Measurements from ENCODE around the gene ANKRD24. TPM values are rescaled to one million over a fixed set of nuclear protein-coding genes. Genes with fewer than 3 reads are reported as not detected.
A peak's percentile ranks its signal among the peaks of the same experiment; 100 is the strongest.

ANKRD24 gene
- total RNA-seq, 1 experiment from 2014 or later, result 0.71 TPM

- H3K9ac ChIP-seq (ENCODE audit: low read length), result no peak overlapping the region
Observed at GRCh38 chr19:4175669-4175931, 6.9 kb upstream of the ANKRD24 start.

GRCh38 chr19:4177146-4177545 is 5.3 kb upstream of the ANKRD24 start:
- Histone ChIP-seq H4K20me1 (ENCODE audit: insufficient read depth, low read depth, low read length) (peaks cover 5% of the 10 kb centered on the region; the same call in 1 of the 2 replicates), H3K4me1 (ENCODE audit: low read length) (peaks cover 13% of the 10 kb centered on the region), H3K9me2 (replicated peaks; ENCODE audit: insufficient read depth, low read length) (no peaks in the 10 kb centered on the region), H3K27ac (ENCODE audit: low read length) (no peak overlapping the region), H3K36me3 (ENCODE audit: insufficient read depth, low read length) (no peaks in the 10 kb centered on the region), H3K4me3 (ENCODE audit: low read length) (no peak overlapping the region), H2AFZ (ENCODE audit: low read length) (no peak overlapping the region), H3K9me3 (ENCODE audit: low read length) (no peaks in the 10 kb centered on the region), H3K4me2 (ENCODE audit: low read depth, low read length, poor library complexity, severe bottlenecking) (no peak overlapping the region), H3K9ac (ENCODE audit: low read length) (no peak overlapping the region), H3K79me2 (ENCODE audit: low read length) (peaks cover 15% of the 10 kb centered on the region), H3K27me3 (ENCODE audit: low read length) (no peaks in the 10 kb centered on the region)
- DNase-seq, result no peak

More at GRCh38 chr19:4175669-4175931, 6.9 kb upstream of the ANKRD24 start:
- no peaks in the 10 kb centered on the region for H3K27me3 ChIP-seq (ENCODE audit: low read length)
- no peaks in the 10 kb centered on the region for H3K9me3 ChIP-seq (ENCODE audit: low read length)
- H3K27ac ChIP-seq (ENCODE audit: low read length), result no peak overlapping the region
- H3K4me3 ChIP-seq (ENCODE audit: low read length), result no peak overlapping the region
- no peak for DNase-seq
- H3K36me3 ChIP-seq (ENCODE audit: insufficient read depth, low read length), result no peaks in the 10 kb centered on the region
- peaks cover 5% of the 10 kb centered on the region; the same call in 1 of the 2 replicates for H4K20me1 ChIP-seq (ENCODE audit: insufficient read depth, low read depth, low read length)
- no peak overlapping the region for H2AFZ ChIP-seq (ENCODE audit: low read length)
- H3K9me2 ChIP-seq (replicated peaks; ENCODE audit: insufficient read depth, low read length), result no peaks in the 10 kb centered on the region
- peaks cover 4% of the 10 kb centered on the region for H3K4me1 ChIP-seq (ENCODE audit: low read length)
- H3K4me2 ChIP-seq (ENCODE audit: low read depth, low read length, poor library complexity, severe bottlenecking), result no peak overlapping the region
- H3K79me2 ChIP-seq (ENCODE audit: low read length), result no peaks in the 10 kb centered on the region

- no peak for DNase-seq
- peaks cover 16% of the 10 kb centered on the region for H3K79me2 ChIP-seq (ENCODE audit: low read length)
- no peaks in the 10 kb centered on the region for H3K36me3 ChIP-seq (ENCODE audit: insufficient read depth, low read length)
- H2AFZ ChIP-seq (ENCODE audit: low read length), result no peak overlapping the region
- H3K4me3 ChIP-seq (ENCODE audit: low read length), result no peak overlapping the region
- H4K20me1 ChIP-seq (ENCODE audit: insufficient read depth, low read depth, low read length), result no peaks in the 10 kb centered on the region
- no peak overlapping the region for H3K27ac ChIP-seq (ENCODE audit: low read length)
- no peaks in the 10 kb centered on the region for H3K9me3 ChIP-seq (ENCODE audit: low read length)
- H3K4me2 ChIP-seq (ENCODE audit: low read depth, low read length, poor library complexity, severe bottlenecking), result no peak overlapping the region
- H3K9me2 ChIP-seq (replicated peaks; ENCODE audit: insufficient read depth, low read length), result no peaks in the 10 kb centered on the region
- peaks cover 17% of the 10 kb centered on the region for H3K4me1 ChIP-seq (ENCODE audit: low read length)
- H3K9ac ChIP-seq (ENCODE audit: low read length), result no peak overlapping the region
- no peaks in the 10 kb centered on the region for H3K27me3 ChIP-seq (ENCODE audit: low read length)
Observed at GRCh38 chr19:4178990-4179389, 3.5 kb upstream of the ANKRD24 start.

DNA sequence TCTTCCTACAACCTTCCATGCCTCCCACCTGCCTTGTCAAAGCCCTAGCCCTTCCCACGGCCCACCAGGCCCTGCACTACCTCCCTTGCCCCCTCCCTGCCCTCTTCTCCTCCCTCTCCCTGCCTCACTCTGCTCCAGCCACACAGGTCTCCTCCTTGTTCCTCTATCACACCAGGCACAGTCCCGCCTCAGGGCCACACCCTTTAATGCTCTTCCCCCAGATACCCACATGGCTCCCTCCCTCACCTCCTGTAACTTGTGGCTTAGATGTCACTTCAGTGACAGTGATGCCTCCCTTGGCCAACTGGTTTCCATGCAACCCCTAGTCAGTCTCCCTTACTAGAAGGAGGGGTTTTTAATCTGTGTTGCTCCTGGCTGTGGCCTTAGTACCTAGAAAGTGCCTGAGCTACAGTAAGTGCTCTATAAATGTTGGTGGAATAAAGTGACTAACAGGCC is 1.4 kb upstream of the ANKRD24 start:
- Histone ChIP-seq H3K4me1 (ENCODE audit: low read length) (peaks cover 21% of the 10 kb centered on the region), H4K20me1 (ENCODE audit: insufficient read depth, low read depth, low read length) (no peaks in the 10 kb centered on the region), H3K36me3 (ENCODE audit: insufficient read depth, low read length) (no peaks in the 10 kb centered on the region), H2AFZ (ENCODE audit: low read length) (no peak overlapping the region), H3K79me2 (ENCODE audit: low read length) (peaks cover 16% of the 10 kb centered on the region), H3K4me2 (ENCODE audit: low read depth, low read length, poor library complexity, severe bottlenecking) (peak overlapping the region; percentile 99), H3K27ac (ENCODE audit: low read length) (peak overlapping the region; percentile 51; the same call in 1 of the 2 replicates), H3K9me2 (replicated peaks; ENCODE audit: insufficient read depth, low read length) (no peaks in the 10 kb centered on the region), H3K4me3 (ENCODE audit: low read length) (peak overlapping the region; percentile 89), H3K27me3 (ENCODE audit: low read length) (no peaks in the 10 kb centered on the region), H3K9ac (ENCODE audit: low read length) (peak overlapping the region; percentile 87), H3K9me3 (ENCODE audit: low read length) (no peaks in the 10 kb centered on the region)
- no peak for DNase-seq

GRCh38 chr19:4183967-4184717 is 1.7 kb downstream of the ANKRD24 start:
- no peaks in the 10 kb centered on the region for H3K27me3 ChIP-seq (ENCODE audit: low read length)
- H3K4me3 ChIP-seq (ENCODE audit: low read length), result no peak overlapping the region
- no peaks in the 10 kb centered on the region for H4K20me1 ChIP-seq (ENCODE audit: insufficient read depth, low read depth, low read length)
- H3K79me2 ChIP-seq (ENCODE audit: low read length), result peaks cover 16% of the 10 kb centered on the region
- no peaks in the 10 kb centered on the region for H3K9me3 ChIP-seq (ENCODE audit: low read length)
- no peak overlapping the region for H3K9ac ChIP-seq (ENCODE audit: low read length)
- H3K9me2 ChIP-seq (replicated peaks; ENCODE audit: insufficient read depth, low read length), result no peaks in the 10 kb centered on the region
- DNase-seq, result no peak
- H3K4me1 ChIP-seq (ENCODE audit: low read length), result peaks cover 21% of the 10 kb centered on the region
- no peaks in the 10 kb centered on the region for H3K36me3 ChIP-seq (ENCODE audit: insufficient read depth, low read length)
- no peak overlapping the region for H3K27ac ChIP-seq (ENCODE audit: low read length)
- H3K4me2 ChIP-seq (ENCODE audit: low read depth, low read length, poor library complexity, severe bottlenecking), result no peak overlapping the region
- no peak overlapping the region for H2AFZ ChIP-seq (ENCODE audit: low read length)

GRCh38 chr19:4184718-4185352 is 2.3 kb downstream of the ANKRD24 start:
- Histone ChIP-seq H3K4me1 (ENCODE audit: low read length) (peaks cover 21% of the 10 kb centered on the region), H3K79me2 (ENCODE audit: low read length) (peaks cover 16% of the 10 kb centered on the region), H3K36me3 (ENCODE audit: insufficient read depth, low read length) (no peaks in the 10 kb centered on the region), H3K9me2 (replicated peaks; ENCODE audit: insufficient read depth, low read length) (no peaks in the 10 kb centered on the region), H4K20me1 (ENCODE audit: insufficient read depth, low read depth, low read length) (no peaks in the 10 kb centered on the region), H3K27ac (ENCODE audit: low read length) (no peak overlapping the region), H3K9me3 (ENCODE audit: low read length) (no peaks in the 10 kb centered on the region), H3K4me3 (ENCODE audit: low read length) (no peak overlapping the region), H2AFZ (ENCODE audit: low read length) (no peak overlapping the region), H3K4me2 (ENCODE audit: low read depth, low read length, poor library complexity, severe bottlenecking) (no peak overlapping the region), H3K9ac (ENCODE audit: low read length) (no peak overlapping the region), H3K27me3 (ENCODE audit: low read length) (no peaks in the 10 kb centered on the region)
- no peak for DNase-seq

- H3K27me3 ChIP-seq (ENCODE audit: low read length), result no peaks in the 10 kb centered on the region
- no peak overlapping the region for H2AFZ ChIP-seq (ENCODE audit: low read length)
- H3K36me3 ChIP-seq (ENCODE audit: insufficient read depth, low read length), result no peaks in the 10 kb centered on the region
- 0 out of 2 replicates have a peak overlapping the region, but pooled peaks have one; percentile 24 for H3K9ac ChIP-seq (ENCODE audit: low read length)
- no peaks in the 10 kb centered on the region for H4K20me1 ChIP-seq (ENCODE audit: insufficient read depth, low read depth, low read length)
- no peaks in the 10 kb centered on the region for H3K9me3 ChIP-seq (ENCODE audit: low read length)
- no peak overlapping the region for H3K4me3 ChIP-seq (ENCODE audit: low read length)
- peaks cover 16% of the 10 kb centered on the region for H3K79me2 ChIP-seq (ENCODE audit: low read length)
- H3K9me2 ChIP-seq (replicated peaks; ENCODE audit: insufficient read depth, low read length), result no peaks in the 10 kb centered on the region
- peak; percentile 45 for DNase-seq
- H3K4me1 ChIP-seq (ENCODE audit: low read length), result peaks cover 17% of the 10 kb centered on the region
- no peak overlapping the region for H3K4me2 ChIP-seq (ENCODE audit: low read depth, low read length, poor library complexity, severe bottlenecking)
- H3K27ac ChIP-seq (ENCODE audit: low read length), result no peak overlapping the region
Observed at GRCh38 chr19:4185413-4186086, 3.1 kb downstream of the ANKRD24 start.

All from Karpas-422 (cell line).